Stimulated activated CD4-positive, alpha-beta T cell treated with anti-CD3 and anti-CD28 coated beads, Interleukin-1b, Interleukin-23, amount 100 ng/mL, for 1 hour (primary cell): Measurements from ENCODE around the gene PPM1G.
A peak's percentile ranks its signal among the peaks of the same experiment; 100 is the strongest.

Experiments used
- DNase-seq, 2 donors: peaks; one replicate each; pipeline ENCODE4 v3.0.0-alpha.2; 2020; ENCODE audit warnings: low read depth in 2 of 2

The PPM1G gene

GRCh38 chr2:27416151-27416550 lies 6.8 kb upstream of the PPM1G start:
- DNase-seq, result no peak

GRCh38 chr2:27412419-27413152 lies 3.2 kb upstream of the PPM1G start:
- no peak for DNase-seq

- no peak for DNase-seq
Observed at GRCh38 chr2:27408601-27409320, 630 bp downstream of the PPM1G start.

GRCh38 chr2:27407798-27408491 lies 1.4 kb downstream of the PPM1G start:
- no peak for DNase-seq

GRCh38 chr2:27400348-27401135 lies 8.8 kb downstream of the PPM1G start:
- no peak for DNase-seq

GRCh38 chr2:27398962-27399361 lies 10.4 kb downstream of the PPM1G start:
- DNase-seq, result no peak

GRCh38 chr2:27393225-27393624 lies 16.2 kb downstream of the PPM1G start:
- no peak for DNase-seq

GRCh38 chr2:27390822-27391679 lies 18.3 kb downstream of the PPM1G start:
- DNase-seq, result no peak

GRCh38 chr2:27381577-27382181 lies 27.7 kb downstream of the PPM1G start:
- DNase-seq, result no peak

GRCh38 chr2:27380626-27381545 lies 28.5 kb downstream of the PPM1G start, which contains the start of gene ZNF513:
Gene ZNF513, minus strand, starts transcription at chr2:27380734. Its CDS starts 208 bp downstream, at chr2:27380526.
- peak; percentile 66 to 69 for DNase-seq

GRCh38 chr2:27379836-27380625 lies 29.4 kb downstream of the PPM1G start:
- no peak for DNase-seq

- DNase-seq, result no peak
Observed at GRCh38 chr2:27379383-27379835, 30.0 kb downstream of the PPM1G start.

GRCh38 chr2:27378809-27379290 lies 30.5 kb downstream of the PPM1G start:
- DNase-seq, result no peak

- DNase-seq, result no peak
Observed at GRCh38 chr2:27378096-27378808, 31.1 kb downstream of the PPM1G start.

GRCh38 chr2:27377618-27378095 lies 31.7 kb downstream of the PPM1G start:
- no peak for DNase-seq

GRCh38 chr2:27376866-27377617 lies 32.3 kb downstream of the PPM1G start:
- no peak for DNase-seq
